AG09309 (cell line): ENCODE measurements around the gene F13A1.

Source experiments
- DNase-seq: peaks from one replicate; pipeline ENCODE4 v3.0.0-alpha.2; 2010; ENCODE audit warnings: low read depth
- H3K4me3 ChIP-seq: 2 replicates; pipeline ENCODE4 v1.5.1; 2011; ENCODE audit warnings: mild to moderate bottlenecking, low read depth, low read length, moderate library complexity; ENCODE audit not compliant: control insufficient read depth
- TF ChIP-seq, protein P1 (sequence below): IDR thresholded peaks from 2 replicates; pipeline ENCODE4 v1.5.1; 2011; ENCODE audit warnings: mild to moderate bottlenecking, low read depth, low read length, inconsistent platforms; ENCODE audit not compliant: insufficient read depth, control insufficient read depth; ENCODE audit errors: missing control alignments

Gene F13A1

DNA sequence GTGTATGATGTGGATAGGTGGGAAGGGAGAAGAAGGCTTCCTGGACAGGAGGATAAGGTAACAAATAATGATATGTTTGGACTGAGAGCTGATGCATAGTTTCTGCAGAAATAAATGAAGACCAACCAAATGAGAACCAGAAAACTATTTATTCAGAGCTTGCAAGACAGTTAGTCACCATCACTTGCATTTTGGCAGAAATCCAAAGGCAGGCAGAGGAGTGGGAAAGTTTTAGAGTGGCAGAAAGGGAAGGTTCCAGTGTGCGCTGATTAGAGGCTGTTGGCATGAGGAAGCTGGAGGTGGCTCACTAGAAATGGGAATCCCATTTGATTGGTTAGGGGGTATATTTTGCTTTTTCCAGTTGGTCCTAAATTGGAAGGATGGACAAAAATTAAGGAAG lies 13.0 kb upstream of the F13A1 start:
- no peak for DNase-seq
- TF ChIP-seq, protein P1, sequence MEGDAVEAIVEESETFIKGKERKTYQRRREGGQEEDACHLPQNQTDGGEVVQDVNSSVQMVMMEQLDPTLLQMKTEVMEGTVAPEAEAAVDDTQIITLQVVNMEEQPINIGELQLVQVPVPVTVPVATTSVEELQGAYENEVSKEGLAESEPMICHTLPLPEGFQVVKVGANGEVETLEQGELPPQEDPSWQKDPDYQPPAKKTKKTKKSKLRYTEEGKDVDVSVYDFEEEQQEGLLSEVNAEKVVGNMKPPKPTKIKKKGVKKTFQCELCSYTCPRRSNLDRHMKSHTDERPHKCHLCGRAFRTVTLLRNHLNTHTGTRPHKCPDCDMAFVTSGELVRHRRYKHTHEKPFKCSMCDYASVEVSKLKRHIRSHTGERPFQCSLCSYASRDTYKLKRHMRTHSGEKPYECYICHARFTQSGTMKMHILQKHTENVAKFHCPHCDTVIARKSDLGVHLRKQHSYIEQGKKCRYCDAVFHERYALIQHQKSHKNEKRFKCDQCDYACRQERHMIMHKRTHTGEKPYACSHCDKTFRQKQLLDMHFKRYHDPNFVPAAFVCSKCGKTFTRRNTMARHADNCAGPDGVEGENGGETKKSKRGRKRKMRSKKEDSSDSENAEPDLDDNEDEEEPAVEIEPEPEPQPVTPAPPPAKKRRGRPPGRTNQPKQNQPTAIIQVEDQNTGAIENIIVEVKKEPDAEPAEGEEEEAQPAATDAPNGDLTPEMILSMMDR, result no peak
- H3K4me3 ChIP-seq, result no peak overlapping the region

DNA sequence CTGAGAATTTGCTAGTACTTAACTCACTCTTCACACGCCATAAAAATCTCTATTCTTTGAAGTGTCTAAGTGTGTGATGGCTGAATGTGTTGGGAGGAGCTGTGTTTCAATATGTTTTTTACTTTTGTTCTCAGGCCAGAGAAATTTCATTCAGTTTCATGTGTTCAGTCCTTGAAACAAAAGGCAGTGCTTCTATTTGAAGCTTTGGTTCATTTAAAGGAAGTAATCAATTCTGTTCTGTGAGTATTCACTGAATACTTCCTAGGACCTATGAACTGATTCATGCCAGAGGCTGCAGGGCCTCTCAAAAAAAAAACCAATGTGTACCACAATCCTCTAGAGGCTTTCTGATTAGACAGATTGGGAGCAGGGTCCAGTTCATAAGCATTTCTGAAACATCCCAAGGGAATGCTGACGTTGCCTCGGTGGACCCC lies 12.4 kb upstream of the F13A1 start:
- no peak overlapping the region for H3K4me3 ChIP-seq
- TF ChIP-seq, protein P1, result no peak
- DNase-seq, result no peak

DNA sequence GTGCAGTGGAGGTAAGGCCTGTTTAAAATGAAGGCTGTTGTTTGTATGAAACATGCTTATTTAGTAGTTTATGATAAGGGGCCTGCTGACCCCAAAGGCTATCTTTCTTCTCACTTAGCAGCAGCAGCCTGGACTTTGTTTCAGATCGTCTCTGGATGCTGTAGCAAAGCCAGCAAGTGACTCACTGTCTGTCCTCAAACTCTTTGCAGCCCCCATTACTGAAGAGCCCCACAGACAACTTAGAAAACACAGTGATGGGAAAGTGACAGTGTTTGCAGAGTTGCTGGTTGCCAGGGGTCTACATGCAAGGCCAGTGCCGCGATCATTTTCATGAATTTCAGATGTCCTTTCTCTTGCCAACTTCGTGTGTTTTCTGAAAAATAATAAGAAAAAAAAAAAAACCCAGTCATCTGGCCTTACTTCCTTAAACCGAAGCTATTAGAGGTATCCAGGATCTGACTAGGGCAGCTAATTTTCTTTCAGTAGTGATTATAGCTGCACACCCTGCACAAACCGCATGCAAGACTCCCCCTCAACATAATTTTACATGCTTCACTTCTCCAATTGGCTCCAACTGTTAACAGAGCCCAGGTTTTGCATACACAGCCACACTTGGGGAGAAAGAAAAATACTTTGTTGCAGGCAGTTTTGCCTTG lies 11.6 kb upstream of the F13A1 start:
- TF ChIP-seq, protein P1, result no peak
- H3K4me3 ChIP-seq, result no peak overlapping the region
- no peak for DNase-seq

DNA sequence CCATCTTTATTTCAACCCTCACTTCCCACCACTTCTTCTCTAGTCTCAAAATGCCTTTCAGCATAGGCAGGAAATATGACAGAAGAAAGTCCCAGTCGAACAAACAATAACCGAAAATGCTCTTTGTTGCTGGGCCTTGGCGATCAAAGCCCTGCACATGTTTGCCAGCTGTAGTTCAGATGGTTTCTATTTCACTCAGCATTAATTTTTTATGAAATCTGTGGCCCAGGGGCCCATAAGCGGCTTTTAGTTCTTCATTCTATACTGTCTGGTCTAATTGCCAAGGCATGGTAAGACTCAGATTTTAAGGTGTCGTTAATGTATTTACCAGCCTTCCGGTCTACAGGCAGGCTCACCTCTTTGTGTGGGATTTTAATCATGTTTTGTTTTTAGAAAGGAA lies 10.9 kb upstream of the F13A1 start:
- TF ChIP-seq, protein P1, result no peak
- DNase-seq, result no peak

DNA sequence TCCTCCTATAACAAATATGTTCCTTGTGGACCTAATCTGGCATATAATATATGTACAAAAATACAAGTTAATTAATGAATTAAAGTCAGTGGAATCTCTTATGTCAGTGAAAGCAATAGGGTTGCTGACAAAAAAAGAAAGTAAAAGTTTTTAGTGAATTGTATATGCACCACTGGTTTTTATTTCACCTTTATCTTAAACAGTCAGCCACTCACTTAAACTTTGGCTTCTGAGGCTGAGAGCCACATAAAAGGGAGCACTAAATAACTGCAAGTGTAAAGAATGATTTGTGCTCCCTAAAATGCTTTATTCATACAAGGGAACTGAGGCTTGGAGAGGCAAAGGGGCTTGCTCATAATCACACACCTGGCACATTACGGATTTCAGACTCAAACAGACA lies 9.9 kb upstream of the F13A1 start:
- H3K4me3 ChIP-seq, result no peak overlapping the region
- TF ChIP-seq, protein P1, result no peak
- DNase-seq, result no peak

More for the DNA sequence above, 10.9 kb upstream of the F13A1 start:
- H3K4me3 ChIP-seq, result no peak overlapping the region

DNA sequence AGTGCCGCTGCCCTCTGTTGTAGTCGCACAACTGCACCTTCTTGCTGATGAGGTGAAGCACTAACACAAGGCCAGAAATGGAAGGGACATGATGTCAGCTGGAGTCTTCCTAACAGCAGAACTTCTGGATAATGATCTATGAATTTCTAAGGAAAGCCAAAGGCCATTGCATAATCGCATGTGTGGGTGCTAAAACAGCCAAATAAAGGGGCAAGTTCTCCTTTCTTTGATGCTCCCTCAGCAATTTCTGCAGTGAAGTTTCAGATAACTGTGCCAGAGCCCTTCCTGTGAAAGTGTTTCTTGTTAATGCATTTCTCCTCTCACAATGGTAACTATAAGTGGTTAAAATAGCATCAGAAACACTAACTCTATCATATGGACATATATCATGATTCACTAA lies 8.0 kb upstream of the F13A1 start:
- no peak overlapping the region for H3K4me3 ChIP-seq
- TF ChIP-seq, protein P1, result no peak
- no peak for DNase-seq
